Neural progenitor cell (in vitro differentiated cells): ENCODE measurements around the gene ADCY1. TPM values are rescaled to one million over a fixed set of nuclear protein-coding genes. Genes with fewer than 3 reads are reported as not detected.

Source experiments
- DNase-seq: peaks from one replicate; pipeline ENCODE4 v3.0.0-alpha.2; 2016; ENCODE audit warnings: low spot score
- H2AFZ ChIP-seq: fragments of 200-600 bp; sonication (generic); replicated peaks from 2 replicates; pipeline ENCODE4 v1.6.1; 2016; ENCODE audit warnings: antibody characterized with exemption
- H3F3A ChIP-seq: fragments of 200-600 bp; sonication (generic); 2 replicates; pipeline ENCODE4 v1.6.1; 2016; ENCODE audit warnings: antibody characterized with exemption, low read depth
- H3K27ac ChIP-seq: fragments of 200-600 bp; sonication (generic); 2 replicates; pipeline ENCODE4 v1.5.1; 2016; ENCODE audit warnings: mild to moderate bottlenecking
- H3K27me3 ChIP-seq: fragments of 200-600 bp; sonication (generic); 2 replicates; pipeline ENCODE4 v1.6.1; 2016; ENCODE audit warnings: mild to moderate bottlenecking, moderate library complexity
- H3K36me3 ChIP-seq: fragments of 200-600 bp; sonication (generic); 2 replicates; pipeline ENCODE4 v1.5.1; 2016
- H3K4me1 ChIP-seq: fragments of 200-600 bp; sonication (generic); 2 replicates; pipeline ENCODE4 v1.6.1; 2016; ENCODE audit warnings: mixed run types
- H3K4me2 ChIP-seq: fragments of 200-600 bp; sonication (generic); 2 replicates; pipeline ENCODE4 v1.6.1; 2016
- H3K4me3 ChIP-seq: fragments of 200-600 bp; sonication (generic); 2 replicates; pipeline ENCODE4 v1.5.1; 2016
- H3K79me2 ChIP-seq: fragments of 200-600 bp; sonication (generic); 2 replicates; pipeline ENCODE4 v1.6.1; 2016; ENCODE audit warnings: low read depth
- H3K9ac ChIP-seq: fragments of 200-600 bp; sonication (generic); 2 replicates; pipeline ENCODE4 v1.6.1; 2016
- H3K9me3 ChIP-seq: fragments of 200-600 bp; sonication (generic); 2 replicates; pipeline ENCODE4 v1.5.1; 2016; ENCODE audit warnings: low read depth
- H4K20me1 ChIP-seq: fragments of 200-600 bp; sonication (generic); 2 replicates; pipeline ENCODE4 v1.6.1; 2016; ENCODE audit warnings: low read depth
- H3K27ac Mint-ChIP-seq: 3 replicates; pipeline ENCODE4 v1.8.0; 2021; ENCODE audit warnings: mixed read lengths
- H3K27me3 Mint-ChIP-seq: 2 replicates; pipeline ENCODE4 v1.8.0; 2022; ENCODE audit warnings: low read depth, mild to moderate bottlenecking, inconsistent platforms, moderate library complexity, mixed read lengths; ENCODE audit not compliant: insufficient read depth
- H3K36me3 Mint-ChIP-seq: 3 replicates; pipeline ENCODE4 v1.8.0; 2021; ENCODE audit warnings: mixed read lengths
- H3K4me1 Mint-ChIP-seq: 3 replicates; pipeline ENCODE4 v1.8.0; 2021; ENCODE audit warnings: mixed read lengths
- H3K4me3 Mint-ChIP-seq: 3 replicates; pipeline ENCODE4 v1.8.0; 2021; ENCODE audit warnings: mild to moderate bottlenecking, moderate library complexity, mixed read lengths
- H3K9me3 Mint-ChIP-seq: 3 replicates; pipeline ENCODE4 v1.8.0; 2020; ENCODE audit warnings: mixed read lengths
- CTCF ChIP-seq: fragments of 200-600 bp; sonication (generic); IDR thresholded peaks from 2 replicates; pipeline ENCODE4 v1.5.1; 2017; ENCODE audit warnings: antibody characterized with exemption, mild to moderate bottlenecking
- EZH2 ChIP-seq: fragments of 200-600 bp; sonication (generic); IDR thresholded peaks from 2 replicates; pipeline ENCODE4 v1.6.1; 2017; ENCODE audit warnings: antibody characterized with exemption, mild to moderate bottlenecking, moderate library complexity
- EZH2phosphoT487 ChIP-seq: fragments of 200-600 bp; sonication (generic); IDR thresholded peaks from 2 replicates; pipeline ENCODE4 v1.6.1; 2017; ENCODE audit warnings: antibody characterized with exemption
- total RNA-seq: library from RNA; depleted of rRNA; stranded (reverse); fragments of >200 nt; gene quantifications from 2 replicates; pipeline ENCODE4 v1.2.3, GENCODE V29; 2015; ENCODE audit warnings: low replicate concordance

The ADCY1 gene
- total RNA-seq, 1 donor from 2014 or later: 7.4 TPM

DNA sequence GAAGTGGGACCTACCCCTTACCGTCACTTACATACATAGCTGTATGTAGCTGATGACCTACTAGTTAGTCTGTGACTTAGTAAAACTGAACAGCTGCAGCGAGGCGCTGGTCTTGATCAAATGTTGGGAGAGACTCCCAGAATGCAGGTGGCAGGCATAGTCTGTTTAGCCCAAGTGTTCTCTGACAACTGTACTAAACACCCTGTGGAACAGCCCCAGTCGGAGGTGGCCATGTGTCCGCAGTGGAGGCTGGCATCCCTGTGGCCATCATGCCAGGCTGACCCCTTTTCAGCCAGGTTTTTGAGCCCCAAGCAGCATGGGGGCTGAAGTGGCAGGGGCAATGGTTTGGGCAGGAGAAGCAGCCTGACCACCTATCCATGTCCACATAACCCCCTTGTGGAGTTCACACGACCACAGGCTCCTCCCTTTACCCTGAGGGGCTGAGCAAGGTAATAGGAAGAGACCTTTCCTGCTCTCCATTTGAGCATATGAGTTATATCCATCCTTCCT lies 7.2 kb downstream of the ADCY1 start:
- H3K27ac ChIP-seq: no peak overlapping the region
- H3K27me3 Mint-ChIP-seq: peaks cover 9% of the 10 kb centered on the region
- H3K9ac ChIP-seq: no peak overlapping the region
- H2AFZ ChIP-seq: no peak overlapping the region
- TF ChIP-seq EZH2phosphoT487: no peak
- TF ChIP-seq CTCF: no peak
- no peak for TF ChIP-seq EZH2
- H3K36me3 Mint-ChIP-seq: no peaks in the 10 kb centered on the region
- H3K36me3 ChIP-seq: no peaks in the 10 kb centered on the region
- H3F3A ChIP-seq: peaks cover 10% of the 10 kb centered on the region
- no peaks in the 10 kb centered on the region for H3K9me3 ChIP-seq
- H3K27ac Mint-ChIP-seq: no peak overlapping the region
- H3K4me1 ChIP-seq: peaks cover 20% of the 10 kb centered on the region
- H3K4me3 Mint-ChIP-seq: no peak overlapping the region
- no peak overlapping the region for H3K4me3 ChIP-seq
- H3K27me3 ChIP-seq: peaks cover 13% of the 10 kb centered on the region
- peaks cover 6% of the 10 kb centered on the region for H4K20me1 ChIP-seq
- H3K79me2 ChIP-seq: no peaks in the 10 kb centered on the region
- no peaks in the 10 kb centered on the region for H3K9me3 Mint-ChIP-seq
- peaks cover 39% of the 10 kb centered on the region for H3K4me1 Mint-ChIP-seq
- DNase-seq: no peak
- no peak overlapping the region for H3K4me2 ChIP-seq

DNA sequence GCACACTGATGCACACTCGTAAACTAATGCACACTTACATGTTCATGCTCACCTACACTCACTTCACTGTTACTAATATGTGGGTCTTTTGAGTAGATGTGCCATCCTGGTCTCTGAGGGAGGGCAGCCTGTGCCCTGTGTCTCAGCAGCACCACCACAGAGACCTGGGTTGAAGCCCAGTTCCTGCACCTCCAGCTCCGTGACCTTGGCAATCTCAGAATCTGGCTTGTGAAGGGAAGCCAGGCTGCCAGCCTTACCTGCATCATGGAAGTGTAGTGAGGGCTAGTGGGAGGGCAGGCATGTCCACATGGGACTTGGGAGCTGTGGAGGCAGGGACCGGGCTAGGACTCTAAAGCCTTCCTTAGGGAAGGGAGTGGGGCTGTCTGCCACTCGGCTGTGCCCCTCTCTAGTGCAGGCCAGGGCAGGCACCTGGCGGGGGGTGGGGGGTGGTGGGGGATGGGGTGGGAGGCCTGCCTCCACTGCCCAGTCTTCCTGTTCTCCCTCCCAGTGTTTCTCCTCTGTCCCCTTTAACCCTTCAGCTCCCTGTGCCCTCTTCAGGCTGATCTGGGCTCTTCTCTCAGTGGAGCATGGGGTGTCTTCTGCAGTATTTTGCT lies 8.1 kb downstream of the ADCY1 start:
- Histone ChIP-seq H3K4me3 (peak overlapping the region; percentile 38), H3K4me1 (peaks cover 20% of the 10 kb centered on the region), H3K9me3 (no peaks in the 10 kb centered on the region), H3K9ac (no peak overlapping the region), H3K4me2 (peak overlapping the region; percentile 83), H3K36me3 (no peaks in the 10 kb centered on the region), H3K27ac (no peak overlapping the region), H2AFZ (peak overlapping the region; percentile 91), H4K20me1 (no peaks in the 10 kb centered on the region), H3F3A (peaks cover 10% of the 10 kb centered on the region), H3K79me2 (no peaks in the 10 kb centered on the region), H3K27me3 (peaks cover 4% of the 10 kb centered on the region)
- peak overlapping the region; percentile 95 for H3K27ac Mint-ChIP-seq
- H3K9me3 Mint-ChIP-seq: no peaks in the 10 kb centered on the region
- H3K4me3 Mint-ChIP-seq: peak overlapping the region; percentile 73
- H3K36me3 Mint-ChIP-seq: no peaks in the 10 kb centered on the region
- H3K27me3 Mint-ChIP-seq: peaks cover 6% of the 10 kb centered on the region
- DNase-seq: peak; percentile 38
- TF ChIP-seq EZH2phosphoT487 (no peak), CTCF (no peak), EZH2 (no peak)
- peaks cover 38% of the 10 kb centered on the region for H3K4me1 Mint-ChIP-seq

GRCh38 chr7:45582868-45583277 lies 8.7 kb downstream of the ADCY1 start:
- H3K9me3 ChIP-seq: no peaks in the 10 kb centered on the region
- H3K4me1 ChIP-seq: peaks cover 20% of the 10 kb centered on the region
- Mint-ChIP-seq H3K4me3 (peak overlapping the region; percentile 61), H3K27me3 (peaks cover 9% of the 10 kb centered on the region), H3K36me3 (no peaks in the 10 kb centered on the region), H3K9me3 (no peaks in the 10 kb centered on the region), H3K27ac (peak overlapping the region; percentile 10), H3K4me1 (peaks cover 38% of the 10 kb centered on the region)
- H3K27ac ChIP-seq: no peak overlapping the region
- H3K79me2 ChIP-seq: no peaks in the 10 kb centered on the region
- DNase-seq: peak; percentile 82
- TF ChIP-seq CTCF: no peak
- no peak for TF ChIP-seq EZH2
- no peak for TF ChIP-seq EZH2phosphoT487
- peak overlapping the region; percentile 83 for H3K4me2 ChIP-seq
- peak overlapping the region; percentile 38 for H3K4me3 ChIP-seq
- no peaks in the 10 kb centered on the region for H4K20me1 ChIP-seq
- H3K9ac ChIP-seq: no peak overlapping the region
- peak overlapping the region; percentile 91 for H2AFZ ChIP-seq
- no peaks in the 10 kb centered on the region for H3K36me3 ChIP-seq
- H3K27me3 ChIP-seq: no peaks in the 10 kb centered on the region
- H3F3A ChIP-seq: peaks cover 10% of the 10 kb centered on the region
